Ishikawa (cell line): ENCODE data around the gene LCN1.

Experiments used
- CEBPB ChIP-seq: IDR thresholded peaks from 2 replicates; pipeline ENCODE4 v1.6.1; 2012
- CREB1 ChIP-seq: IDR thresholded peaks from 2 replicates; pipeline ENCODE4 v1.6.1; 2012; ENCODE audit warnings: low read depth
- EGR1 ChIP-seq: IDR thresholded peaks from 2 replicates; pipeline ENCODE4 v1.6.1; 2012
- EP300 ChIP-seq: IDR thresholded peaks from 2 replicates; pipeline ENCODE4 v1.6.1; 2012; ENCODE audit warnings: borderline replicate concordance
- FOXM1 ChIP-seq: IDR thresholded peaks from 2 replicates; pipeline ENCODE4 v1.6.1; 2012; ENCODE audit warnings: low read depth, borderline replicate concordance
- MAX ChIP-seq: IDR thresholded peaks from 2 replicates; pipeline ENCODE4 v1.6.1; 2012
- NFIC ChIP-seq: IDR thresholded peaks from 2 replicates; pipeline ENCODE4 v1.6.1; 2012
- RAD21 ChIP-seq: IDR thresholded peaks from 2 replicates; pipeline ENCODE4 v1.6.1; 2012; ENCODE audit warnings: low read depth
- REST ChIP-seq: IDR thresholded peaks from 2 replicates; pipeline ENCODE4 v1.6.1; 2012; ENCODE audit warnings: low read depth, mild to moderate bottlenecking
- TAF1 ChIP-seq: IDR thresholded peaks from 2 replicates; pipeline ENCODE4 v1.6.1; 2012; ENCODE audit warnings: low read depth, mild to moderate bottlenecking
- TCF12 ChIP-seq: IDR thresholded peaks from 2 replicates; pipeline ENCODE4 v1.6.1; 2012; ENCODE audit warnings: low read depth
- TEAD4 ChIP-seq: IDR thresholded peaks from 2 replicates; pipeline ENCODE4 v1.6.1; 2012
- USF1 ChIP-seq: IDR thresholded peaks from 2 replicates; pipeline ENCODE4 v1.6.1; 2012
- YY1 ChIP-seq: IDR thresholded peaks from 2 replicates; pipeline ENCODE4 v1.6.1; 2012; ENCODE audit warnings: low read depth
- ZBTB7A ChIP-seq: IDR thresholded peaks from 2 replicates; pipeline ENCODE4 v1.6.1; 2012; ENCODE audit warnings: low read depth

LCN1 gene

GRCh38 chr9:135517407-135517822 is 3.8 kb upstream of the LCN1 start:
- TF ChIP-seq CEBPB (no peak), ZBTB7A (no peak), EP300 (no peak), RAD21 (no peak), EGR1 (no peak), TCF12 (no peak), TAF1 (no peak), NFIC (no peak), FOXM1 (no peak), CREB1 (no peak), TEAD4 (no peak), REST (no peak)

DNA sequence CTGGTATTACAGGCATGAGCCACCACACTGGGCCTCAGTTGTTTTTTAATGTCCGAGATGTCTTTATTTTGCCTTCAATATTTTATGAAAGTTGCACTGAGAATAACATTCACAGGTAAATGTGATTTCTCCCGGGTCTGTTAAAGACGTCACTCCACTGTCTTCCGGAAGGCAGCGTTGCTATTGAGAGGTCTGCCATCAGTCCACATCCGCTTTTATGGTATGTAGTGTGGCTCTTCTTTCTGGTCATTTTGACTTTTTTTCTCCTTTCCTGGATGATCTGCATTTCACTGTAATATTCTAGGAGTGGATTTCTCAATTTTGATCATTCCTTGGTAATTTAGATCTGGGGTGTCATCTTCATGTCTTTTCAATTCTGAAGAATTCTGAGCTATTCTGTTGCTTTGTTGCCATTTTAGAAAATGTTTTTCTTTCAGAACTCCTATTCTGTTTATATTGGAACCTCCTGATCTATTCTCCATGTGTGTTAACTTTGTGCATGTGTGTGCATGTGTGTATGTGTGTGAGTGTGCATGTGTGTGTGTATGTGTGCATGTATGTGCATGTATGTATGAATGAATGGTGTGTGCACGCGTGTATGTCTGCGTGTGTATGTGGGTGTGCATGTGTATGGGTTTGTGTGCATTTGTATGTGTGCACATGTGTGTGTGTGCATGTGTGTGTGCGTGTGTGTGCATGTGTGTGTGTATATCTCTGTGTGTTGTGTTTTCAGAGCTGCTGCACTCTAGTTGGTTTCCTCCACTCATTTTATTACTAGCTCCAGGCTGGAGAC is 1.9 kb upstream of the LCN1 start:
- TF ChIP-seq CEBPB: no peak
- TF ChIP-seq TCF12: no peak
- TF ChIP-seq REST: no peak
- TF ChIP-seq RAD21: no peak
- no peak for TF ChIP-seq CREB1
- TF ChIP-seq EP300: no peak
- TF ChIP-seq YY1: no peak
- TF ChIP-seq ZBTB7A: no peak
- no peak for TF ChIP-seq NFIC
- TF ChIP-seq TAF1: no peak
- no peak for TF ChIP-seq TEAD4
- no peak for TF ChIP-seq EGR1
- TF ChIP-seq FOXM1: no peak

DNA sequence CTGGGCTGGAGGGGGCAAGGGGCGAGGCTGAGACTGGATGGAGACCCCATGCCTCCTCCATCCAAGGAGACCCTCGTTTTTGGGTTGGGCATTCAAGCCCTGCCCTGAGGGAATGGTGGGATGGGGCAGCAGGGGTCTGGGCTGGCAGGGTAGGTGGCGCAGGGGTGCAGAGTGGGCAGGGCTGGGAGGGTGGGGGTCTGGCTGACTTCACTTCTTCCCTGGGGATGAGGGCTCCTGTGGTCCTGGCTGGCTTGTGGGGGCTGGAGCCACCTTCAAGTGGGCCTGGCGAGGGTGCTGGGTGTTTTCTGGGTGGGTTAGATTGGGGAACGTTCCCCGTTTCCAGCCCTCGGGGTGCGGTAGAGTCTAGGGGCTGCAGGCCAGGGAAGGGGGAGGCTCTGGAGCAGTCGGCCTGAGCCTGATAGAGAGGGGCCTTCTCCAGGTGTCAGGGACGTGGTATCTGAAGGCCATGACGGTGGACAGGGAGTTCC is 412 bp downstream of the LCN1 start:
- TF ChIP-seq MAX (no peak), TAF1 (no peak), EP300 (no peak), CEBPB (no peak), USF1 (no peak)

- TF ChIP-seq EGR1: no peak
- no peak for TF ChIP-seq YY1
- no peak for TF ChIP-seq TEAD4
- TF ChIP-seq TAF1: no peak
- TF ChIP-seq USF1: no peak
- no peak for TF ChIP-seq FOXM1
- TF ChIP-seq CREB1: no peak
- TF ChIP-seq ZBTB7A: no peak
- no peak for TF ChIP-seq EP300
- no peak for TF ChIP-seq NFIC
- TF ChIP-seq RAD21: no peak
- no peak for TF ChIP-seq TCF12
- no peak for TF ChIP-seq MAX
- no peak for TF ChIP-seq REST
- TF ChIP-seq CEBPB: no peak
Observed at GRCh38 chr9:135522137-135522877, 1.1 kb downstream of the LCN1 start.
